Activated T-cell treated with anti-CD3 and anti-CD28 coated beads for 1 hour (primary cell): ENCODE measurements around the gene SLC25A6.
"Not testable (repeated sequence)": the region's sequence is repeated elsewhere in the genome, so short reads cannot be mapped to it uniquely, and the experiment has no call there.

Source experiments
- DNase-seq: peaks from one replicate; pipeline ENCODE4 v3.0.0-alpha.2; 2020; ENCODE audit warnings: low read depth

The SLC25A6 gene

GRCh38 chrX:1412551-1413161 is 20.7 kb upstream of the SLC25A6 start:
- no peak for DNase-seq

GRCh38 chrX:1411326-1411725 is 19.4 kb upstream of the SLC25A6 start:
- no peak for DNase-seq

- DNase-seq, result no peak
These were observed 15.1 kb upstream of the SLC25A6 start for GRCh38 chrX:1407035-1407434.

- not testable (repeated sequence) for DNase-seq
These were observed 13.9 kb upstream of the SLC25A6 start for GRCh38 chrX:1405769-1406168.

- not testable (repeated sequence) for DNase-seq
These were observed 12.0 kb upstream of the SLC25A6 start for GRCh38 chrX:1403867-1404266.

GRCh38 chrX:1403228-1403627 is 11.3 kb upstream of the SLC25A6 start:
- DNase-seq, result no peak

GRCh38 chrX:1401611-1402430 is 9.9 kb upstream of the SLC25A6 start:
- no peak for DNase-seq

GRCh38 chrX:1400742-1401471 is 9.0 kb upstream of the SLC25A6 start:
- no peak for DNase-seq

- no peak for DNase-seq
These were observed 8.1 kb upstream of the SLC25A6 start for GRCh38 chrX:1400049-1400448.

- DNase-seq, result no peak
These were observed 6.8 kb upstream of the SLC25A6 start for GRCh38 chrX:1398431-1399340.

- no peak for DNase-seq
These were observed 5.7 kb upstream of the SLC25A6 start for GRCh38 chrX:1397441-1398270.

- no peak for DNase-seq
These were observed 5.1 kb upstream of the SLC25A6 start for GRCh38 chrX:1397001-1397400.

- no peak for DNase-seq
These were observed 3.8 kb upstream of the SLC25A6 start for GRCh38 chrX:1395646-1396216.

- DNase-seq, result no peak
These were observed 3.0 kb upstream of the SLC25A6 start for GRCh38 chrX:1394731-1395501.

- DNase-seq, result no peak
These were observed 2.1 kb upstream of the SLC25A6 start for GRCh38 chrX:1393871-1394615.

- no peak for DNase-seq
These were observed 609 bp upstream of the SLC25A6 start for GRCh38 chrX:1392376-1393068.

- DNase-seq, result no peak
These were observed 575 bp downstream of the SLC25A6 start for GRCh38 chrX:1391370-1391706.

- no peak for DNase-seq
These were observed 1.1 kb downstream of the SLC25A6 start for GRCh38 chrX:1390621-1391369.
